Neural cell (in vitro differentiated cells): ENCODE data around the gene TUBG1.

ENCODE experiments used
- EP300 ChIP-seq: fragments of 450-650 bp; conservative IDR thresholded peaks from 2 replicates; pipeline ENCODE4 v1.6.1; 2014; ENCODE audit warnings: antibody characterized with exemption, mild to moderate bottlenecking, moderate library complexity; ENCODE audit not compliant: poor library complexity, severe bottlenecking
- EZH2 ChIP-seq: fragments of 200-600, 300-800 bp; shearing (Covaris generic), sonication (generic); IDR thresholded peaks from 2 replicates; pipeline ENCODE4 v1.6.1; 2014; ENCODE audit warnings: antibody characterized with exemption, low read length, borderline replicate concordance, mild to moderate bottlenecking; ENCODE audit not compliant: insufficient read depth, poor library complexity, severe bottlenecking
- MXI1 ChIP-seq: fragments of 450-650 bp; conservative IDR thresholded peaks from 2 replicates; pipeline ENCODE4 v1.6.1; 2014; ENCODE audit warnings: antibody characterized with exemption, mild to moderate bottlenecking; ENCODE audit not compliant: poor library complexity, severe bottlenecking
- SMC3 ChIP-seq: fragments of 450-650 bp; conservative IDR thresholded peaks from 2 replicates; pipeline ENCODE4 v1.6.1; 2014; ENCODE audit warnings: antibody characterized with exemption, mild to moderate bottlenecking, moderate library complexity; ENCODE audit not compliant: poor library complexity
- TAF1 ChIP-seq: IDR thresholded peaks from 2 replicates; pipeline ENCODE4 v1.6.1; 2012; ENCODE audit warnings: low read depth
- TF ChIP-seq, protein P1 (sequence below): fragments of 450-650 bp; IDR thresholded peaks from 2 replicates; pipeline ENCODE4 v1.5.1; 2014; ENCODE audit warnings: antibody characterized with exemption, mild to moderate bottlenecking, moderate library complexity; ENCODE audit not compliant: poor library complexity, severe bottlenecking
- TF ChIP-seq, protein P2 (sequence below): IDR thresholded peaks from 2 replicates; pipeline ENCODE4 v1.6.1; 2012; ENCODE audit warnings: borderline replicate concordance

DNA sequence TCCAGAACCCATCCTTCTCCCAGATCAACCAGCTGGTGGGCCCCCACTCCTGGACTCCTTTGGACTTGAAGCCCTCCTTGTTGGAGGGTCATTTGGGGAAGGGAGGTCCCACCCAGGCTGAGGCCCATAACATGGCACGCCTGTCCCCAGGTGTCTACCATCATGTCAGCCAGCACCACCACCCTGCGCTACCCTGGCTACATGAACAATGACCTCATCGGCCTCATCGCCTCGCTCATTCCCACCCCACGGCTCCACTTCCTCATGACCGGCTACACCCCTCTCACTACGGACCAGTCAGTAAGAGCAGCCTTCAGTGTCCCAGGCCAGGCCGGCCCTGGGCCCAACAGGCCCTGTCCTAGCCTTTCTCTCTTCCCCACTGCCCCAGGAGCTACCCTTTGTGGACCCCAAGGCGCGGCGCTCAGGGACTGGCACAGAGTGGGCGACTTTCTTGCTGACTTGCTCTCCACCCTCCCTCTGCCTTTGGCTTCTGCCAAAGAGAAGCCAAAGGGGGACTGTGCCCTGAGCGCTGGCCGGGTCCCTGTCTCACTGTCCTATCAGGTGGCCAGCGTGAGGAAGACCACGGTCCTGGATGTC lies 4.3 kb downstream of the TUBG1 start:
- TF ChIP-seq EP300 (no peak), TAF1 (no peak), MXI1 (no peak), EZH2 (no peak), SMC3 (no peak)
- TF ChIP-seq, protein P1, sequence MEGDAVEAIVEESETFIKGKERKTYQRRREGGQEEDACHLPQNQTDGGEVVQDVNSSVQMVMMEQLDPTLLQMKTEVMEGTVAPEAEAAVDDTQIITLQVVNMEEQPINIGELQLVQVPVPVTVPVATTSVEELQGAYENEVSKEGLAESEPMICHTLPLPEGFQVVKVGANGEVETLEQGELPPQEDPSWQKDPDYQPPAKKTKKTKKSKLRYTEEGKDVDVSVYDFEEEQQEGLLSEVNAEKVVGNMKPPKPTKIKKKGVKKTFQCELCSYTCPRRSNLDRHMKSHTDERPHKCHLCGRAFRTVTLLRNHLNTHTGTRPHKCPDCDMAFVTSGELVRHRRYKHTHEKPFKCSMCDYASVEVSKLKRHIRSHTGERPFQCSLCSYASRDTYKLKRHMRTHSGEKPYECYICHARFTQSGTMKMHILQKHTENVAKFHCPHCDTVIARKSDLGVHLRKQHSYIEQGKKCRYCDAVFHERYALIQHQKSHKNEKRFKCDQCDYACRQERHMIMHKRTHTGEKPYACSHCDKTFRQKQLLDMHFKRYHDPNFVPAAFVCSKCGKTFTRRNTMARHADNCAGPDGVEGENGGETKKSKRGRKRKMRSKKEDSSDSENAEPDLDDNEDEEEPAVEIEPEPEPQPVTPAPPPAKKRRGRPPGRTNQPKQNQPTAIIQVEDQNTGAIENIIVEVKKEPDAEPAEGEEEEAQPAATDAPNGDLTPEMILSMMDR: no peak
- TF ChIP-seq, protein P2, sequence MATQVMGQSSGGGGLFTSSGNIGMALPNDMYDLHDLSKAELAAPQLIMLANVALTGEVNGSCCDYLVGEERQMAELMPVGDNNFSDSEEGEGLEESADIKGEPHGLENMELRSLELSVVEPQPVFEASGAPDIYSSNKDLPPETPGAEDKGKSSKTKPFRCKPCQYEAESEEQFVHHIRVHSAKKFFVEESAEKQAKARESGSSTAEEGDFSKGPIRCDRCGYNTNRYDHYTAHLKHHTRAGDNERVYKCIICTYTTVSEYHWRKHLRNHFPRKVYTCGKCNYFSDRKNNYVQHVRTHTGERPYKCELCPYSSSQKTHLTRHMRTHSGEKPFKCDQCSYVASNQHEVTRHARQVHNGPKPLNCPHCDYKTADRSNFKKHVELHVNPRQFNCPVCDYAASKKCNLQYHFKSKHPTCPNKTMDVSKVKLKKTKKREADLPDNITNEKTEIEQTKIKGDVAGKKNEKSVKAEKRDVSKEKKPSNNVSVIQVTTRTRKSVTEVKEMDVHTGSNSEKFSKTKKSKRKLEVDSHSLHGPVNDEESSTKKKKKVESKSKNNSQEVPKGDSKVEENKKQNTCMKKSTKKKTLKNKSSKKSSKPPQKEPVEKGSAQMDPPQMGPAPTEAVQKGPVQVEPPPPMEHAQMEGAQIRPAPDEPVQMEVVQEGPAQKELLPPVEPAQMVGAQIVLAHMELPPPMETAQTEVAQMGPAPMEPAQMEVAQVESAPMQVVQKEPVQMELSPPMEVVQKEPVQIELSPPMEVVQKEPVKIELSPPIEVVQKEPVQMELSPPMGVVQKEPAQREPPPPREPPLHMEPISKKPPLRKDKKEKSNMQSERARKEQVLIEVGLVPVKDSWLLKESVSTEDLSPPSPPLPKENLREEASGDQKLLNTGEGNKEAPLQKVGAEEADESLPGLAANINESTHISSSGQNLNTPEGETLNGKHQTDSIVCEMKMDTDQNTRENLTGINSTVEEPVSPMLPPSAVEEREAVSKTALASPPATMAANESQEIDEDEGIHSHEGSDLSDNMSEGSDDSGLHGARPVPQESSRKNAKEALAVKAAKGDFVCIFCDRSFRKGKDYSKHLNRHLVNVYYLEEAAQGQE: no peak
